Smooth muscle cell of the brain vasculature (primary cell): ENCODE results near the gene SYT2.
"Not testable (repeated sequence)": the region's sequence is repeated elsewhere in the genome, so short reads cannot be mapped to it uniquely, and the experiment has no call there.

Experiments used
- DNase-seq: peaks from one replicate; pipeline ENCODE4 v3.0.0-alpha.2; 2012; ENCODE audit warnings: low read depth, low spot score

Gene SYT2

DNA sequence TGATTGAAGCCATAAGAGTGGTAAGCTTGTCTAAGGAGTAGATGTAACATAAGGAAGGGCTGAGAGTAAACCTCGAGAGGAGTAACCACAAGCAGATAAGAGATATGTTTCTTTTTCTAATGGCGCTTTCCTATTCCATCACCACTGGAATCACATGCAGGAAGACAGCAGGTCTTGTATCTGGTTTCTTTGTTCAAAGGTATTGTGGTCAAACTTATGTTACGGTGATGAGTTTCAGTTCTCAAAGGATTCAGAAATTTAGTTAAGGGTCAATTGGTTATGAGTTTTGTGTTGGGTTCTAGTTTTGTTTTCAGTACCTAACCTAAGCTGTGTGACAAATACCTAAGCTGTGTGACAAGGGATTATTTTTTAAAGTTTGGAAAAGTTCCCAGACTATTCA, 163.5 kb downstream of the SYT2 start:
- DNase-seq, result not testable (repeated sequence)

DNA sequence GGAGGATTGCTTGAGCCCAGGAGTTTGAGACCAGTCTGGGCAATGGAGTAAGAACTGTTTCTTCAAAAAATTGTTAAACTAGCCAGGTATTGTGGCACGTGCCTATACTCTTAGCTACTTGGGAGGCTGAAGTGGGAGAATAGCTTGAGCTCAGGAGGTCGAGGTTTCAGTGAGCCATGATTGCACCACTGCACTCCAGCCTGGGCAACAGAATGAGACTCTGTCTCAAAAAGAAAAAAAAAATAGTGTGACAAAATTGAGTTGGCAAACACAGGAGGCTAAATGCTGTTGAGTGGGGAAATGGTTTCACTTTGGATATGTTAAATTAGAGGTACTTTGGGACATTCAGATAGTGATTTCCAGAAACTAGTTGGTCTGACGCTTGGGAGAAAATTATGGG, 163.9 kb downstream of the SYT2 start:
- DNase-seq, result not testable (repeated sequence)

DNA sequence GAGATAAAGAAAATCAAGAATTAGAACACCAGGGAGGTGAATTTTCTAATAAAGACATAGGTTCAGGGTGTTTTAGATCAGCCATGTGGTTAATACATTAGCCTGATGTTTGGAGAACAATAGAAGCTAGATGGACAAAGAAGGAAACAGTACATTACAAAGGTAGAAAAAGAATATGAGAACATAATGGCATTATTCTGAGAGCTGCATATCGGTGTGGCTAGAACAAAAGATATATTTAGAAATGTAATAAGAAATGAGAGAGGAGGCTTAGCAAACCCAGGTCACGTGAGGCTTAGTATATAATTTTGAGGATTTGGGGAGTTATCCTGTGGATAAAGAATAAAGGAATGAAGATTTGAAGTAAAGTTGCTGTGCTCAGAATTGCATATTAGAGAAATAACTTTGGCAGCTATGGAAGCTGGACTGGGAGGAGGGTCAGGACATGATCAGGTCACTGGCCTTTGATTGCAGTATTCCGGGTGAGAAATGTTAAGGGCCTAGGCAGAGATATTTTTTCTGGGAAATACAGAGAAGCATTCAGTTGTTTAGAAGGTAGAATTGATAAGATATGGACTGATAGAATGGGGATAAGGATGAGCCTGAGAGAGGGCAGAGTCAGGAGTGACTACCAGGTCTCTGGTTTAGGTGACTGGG, 164.5 kb downstream of the SYT2 start:
- not testable (repeated sequence) for DNase-seq

DNA sequence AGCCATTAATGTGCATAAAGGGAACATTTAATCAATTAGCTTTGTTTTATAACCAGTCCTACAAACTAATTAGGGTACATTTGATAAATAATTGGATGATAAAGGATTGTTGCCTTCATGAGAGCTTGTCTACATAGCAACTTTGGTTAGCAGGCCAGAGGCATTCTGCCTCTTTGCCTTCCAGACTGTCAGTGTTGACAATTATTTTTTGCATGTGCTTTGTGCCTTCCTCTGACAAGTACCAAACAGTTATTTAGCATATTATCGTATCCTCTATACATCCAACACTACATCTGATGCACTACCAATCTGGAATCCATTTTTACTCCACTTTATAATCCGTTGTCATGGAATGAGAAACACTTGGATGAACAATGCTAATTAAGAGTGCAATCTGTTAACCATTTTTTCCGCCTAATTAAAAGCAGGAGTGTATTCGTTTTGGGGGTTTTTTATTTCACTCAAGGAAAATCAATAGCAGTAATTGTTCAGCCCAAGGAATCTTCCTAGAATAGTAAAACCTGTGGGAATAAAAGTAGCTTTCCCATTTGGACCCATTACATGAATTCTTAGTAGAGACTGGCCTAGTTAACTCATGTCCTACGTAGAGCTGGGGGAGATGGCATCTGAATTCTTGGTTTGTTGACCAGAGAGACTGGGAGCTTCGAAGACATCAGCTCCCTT, 165.3 kb downstream of the SYT2 start:
- DNase-seq, result not testable (repeated sequence)

DNA sequence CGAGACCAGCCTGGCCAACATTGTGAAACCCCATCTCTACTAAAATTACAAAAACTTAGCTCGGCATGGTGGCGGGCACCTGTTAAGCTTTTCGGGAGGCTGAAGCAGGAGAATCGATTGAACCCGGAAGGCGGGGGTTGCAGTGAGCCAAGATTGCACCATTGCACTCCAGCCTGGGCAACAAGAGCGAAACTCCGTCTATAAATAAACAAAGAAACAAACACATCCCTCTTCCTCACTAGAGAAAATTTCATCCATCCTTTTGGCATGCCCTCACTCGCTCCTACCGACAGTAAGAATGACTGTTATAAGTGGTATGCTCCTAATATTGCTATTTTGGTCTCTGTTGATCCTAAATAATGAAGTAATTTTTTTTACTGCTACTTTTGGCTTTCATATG, 166.7 kb downstream of the SYT2 start:
- not testable (repeated sequence) for DNase-seq

DNA sequence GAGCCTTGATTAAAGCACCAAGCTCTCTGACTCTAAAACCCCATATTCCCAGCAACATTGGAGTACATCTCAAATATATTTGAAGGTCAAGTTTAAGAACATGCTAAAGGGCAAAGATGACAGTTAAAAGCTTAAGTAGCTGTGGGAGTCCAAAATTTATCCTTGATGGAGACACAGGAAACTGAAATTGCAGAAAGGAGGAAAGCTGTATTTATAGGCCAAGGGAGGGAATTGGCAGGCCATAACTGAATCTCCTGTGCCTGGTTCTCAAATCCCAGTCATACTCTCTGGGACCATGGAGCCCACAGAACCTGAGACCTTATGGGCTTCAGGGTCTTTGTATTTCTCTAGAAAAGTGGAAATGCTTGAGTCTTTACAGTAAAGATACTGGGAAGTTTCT, 167.8 kb downstream of the SYT2 start:
- not testable (repeated sequence) for DNase-seq

DNA sequence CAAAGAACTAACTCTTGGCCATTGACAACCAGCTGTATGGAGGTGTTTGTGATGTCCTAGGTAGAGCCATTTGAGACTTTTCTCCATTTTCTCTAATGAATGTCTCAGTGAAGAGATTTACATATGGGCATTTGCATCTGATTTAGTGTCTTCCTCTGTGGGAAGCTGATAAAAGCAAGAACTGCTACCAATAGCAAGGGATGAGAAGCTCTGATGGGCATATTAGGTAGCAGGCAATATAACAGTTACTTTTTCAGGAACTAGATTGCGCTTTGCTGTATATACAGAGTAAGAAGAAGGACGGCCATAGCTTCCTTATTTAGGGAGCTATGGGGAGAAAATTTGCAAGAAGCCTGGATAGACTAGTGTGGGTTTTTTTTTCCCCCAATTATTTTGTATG, 169.4 kb downstream of the SYT2 start:
- not testable (repeated sequence) for DNase-seq
